Measurements from ENCODE around the gene PRDX1. TPM values are rescaled to one million over a fixed set of nuclear protein-coding genes. Genes with fewer than 3 reads are reported as not detected.

Gene PRDX1
- total and polyA plus RNA-seq, 2 of the 8 experiments (the other 6 are each of a cell fraction or from before 2014, with no cell fraction given): 1,165 to 1,418 TPM

DNA sequence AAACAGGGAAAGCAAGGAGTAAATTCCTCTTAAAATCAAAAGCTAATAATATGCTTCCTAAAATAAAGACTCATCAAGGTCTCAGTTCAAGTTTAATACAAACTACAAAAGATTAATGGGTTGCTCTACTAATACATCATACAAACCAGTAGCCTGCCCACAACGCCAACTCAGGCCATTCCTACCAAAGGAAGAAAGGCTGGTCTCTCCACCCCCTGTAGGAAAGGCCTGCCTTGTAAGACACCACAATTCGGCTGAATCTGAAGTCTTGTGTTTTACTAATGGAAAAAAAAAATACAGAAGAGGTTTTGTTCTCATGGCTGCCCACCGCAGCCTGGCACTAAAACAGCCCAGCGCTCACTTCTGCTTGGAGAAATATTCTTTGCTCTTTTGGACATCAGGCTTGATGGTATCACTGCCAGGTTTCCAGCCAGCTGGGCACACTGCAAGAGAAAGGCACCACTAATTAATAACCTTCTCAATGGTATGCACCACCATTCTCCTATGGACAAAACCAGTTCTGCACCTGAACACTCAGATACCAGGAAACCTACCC lies 10.6 kb downstream of the PRDX1 start:
- POLR2A ChIA-PET (ENCODE audit: partially characterized antibody): interaction anchor here (0.6 to 16.2 kb wide), 13 partner anchors 10 to 320 kb away, joined by 3 to 429 read pairs (median 4); partner anchors contain the start of genes AKR1A1, CCDC163, MMACHC and MUTYH
- H3K9ac ChIP-seq (replicated peaks in 1 of 4; ENCODE audit: extremely low read depth in 1 of 4, low read depth in 3 of 4, low read length in 3 of 4): no peak overlapping the region
- CTCF ChIA-PET (ENCODE audit: partially characterized antibody): interaction anchor here (0.6 to 8.4 kb wide), 15 partner anchors 8 to 596 kb away, joined by 3 to 133 read pairs (median 7); no protein-coding TSS in a partner anchor
- FAIRE-seq (no peak), DNase-seq (ENCODE audit: low read depth in 1 of 2, low spot score in 2 of 2) (no peak)
- H3K4me3 ChIP-seq (ENCODE audit: extremely low read depth in 1 of 4, insufficient read depth in 2 of 4, low read depth in 3 of 4, low read length in 4 of 4): no peak overlapping the region
- no peaks in the 10 kb centered on the region for H3K9me3 ChIP-seq (ENCODE audit: insufficient read depth in 2 of 2, low read depth in 1 of 2, low read length in 1 of 2)
- H3K4me2 ChIP-seq (ENCODE audit: insufficient read depth in 1 of 2, low read depth in 2 of 2, low read length in 2 of 2): no peak overlapping the region
- no peak overlapping the region for H3K23ac ChIP-seq (ENCODE audit: insufficient read length)
- no peak overlapping the region for H2BK15ac ChIP-seq (ENCODE audit: low read length)
- H3K27ac ChIP-seq (ENCODE audit: low read depth, low read length): no peak overlapping the region
- no peak overlapping the region for H3K14ac ChIP-seq (ENCODE audit: insufficient read length)
- H3K36me3 ChIP-seq (ENCODE audit: control insufficient read depth in 2 of 4, insufficient read depth in 4 of 4, low read length in 3 of 4): peaks cover 36 to 72% (median 63%) of the 10 kb centered on the region in 4 experiments
- no peaks in the 10 kb centered on the region for H3K4me1 ChIP-seq (replicated peaks in 1 of 4; ENCODE audit: control insufficient read depth in 3 of 4, insufficient read depth in 4 of 4, low read length in 3 of 4)
- H3K4ac ChIP-seq (replicated peaks; ENCODE audit: insufficient read length, low read depth, low read length): no peak overlapping the region
- peaks cover 16 to 21% of the 10 kb centered on the region in 2 experiments for H4K20me1 ChIP-seq (replicated peaks in 1 of 2; ENCODE audit: control insufficient read depth in 1 of 2, insufficient read depth in 2 of 2, low read length in 2 of 2)
- peaks cover 0 to 6% of the 10 kb centered on the region in 2 experiments; a peak in 2 of 4 replicates for H3K79me2 ChIP-seq (ENCODE audit: control insufficient read depth in 1 of 2, insufficient read depth in 2 of 2, low read length in 2 of 2)
- no peak overlapping the region for H4K8ac ChIP-seq (ENCODE audit: extremely low read depth, insufficient read depth, low read length)
- no peak overlapping the region for H2AFZ ChIP-seq (ENCODE audit: low read length)
- H2BK12ac ChIP-seq (ENCODE audit: low read depth, low read length): no peak overlapping the region
- no peak overlapping the region for H2AK5ac ChIP-seq (ENCODE audit: low read depth, low read length)
- no peak overlapping the region for H3K18ac ChIP-seq (ENCODE audit: extremely low read depth, low read length)
- WGBS, 2 experiments (ENCODE audit: extremely low coverage in 1 of 2, insufficient coverage in 1 of 2, insufficient read length in 1 of 2, insufficient replicate concordance in 2 of 2, low coverage in 1 of 2, low lambda C conversion rate in 2 of 2, missing lambda C conversion rate in 1 of 2): 93% methylated on average over 4 of the region's 4 CpGs; no CpG with 5 or more reads in 1 of the 2 experiments
- H2BK20ac ChIP-seq (ENCODE audit: low read length): no peak overlapping the region
- no peaks in the 10 kb centered on the region; the same call in 1 of the 2 replicates for H3K23me2 ChIP-seq (ENCODE audit: low read depth, low read length)
- TF ChIP-seq CTBP2 (IDR thresholded peaks at IDR 0.05; ENCODE audit: borderline replicate concordance, insufficient read depth, insufficient read length, low read length) (no peak), POLR2A (IDR thresholded peaks at IDR 0.05; ENCODE audit: control extremely low read depth in 1 of 2, low read depth in 2 of 2, low read length in 2 of 2) (0 out of 3 replicates have a peak, but pooled peaks of 1 of the 2 experiments have one; percentile 26)
- no peaks in the 10 kb centered on the region for H3K79me1 ChIP-seq (ENCODE audit: low read depth, low read length)
- H4K5ac ChIP-seq (ENCODE audit: insufficient read length, low read depth, low read length): no peak overlapping the region
- no peak overlapping the region for H3K56ac ChIP-seq (replicated peaks; ENCODE audit: insufficient read length, low read depth, low read length)
- no peak overlapping the region for H2BK5ac ChIP-seq (ENCODE audit: low read depth, low read length)
- no peak overlapping the region for H4K91ac ChIP-seq (replicated peaks; ENCODE audit: insufficient read length, low read length)
- H3K27me3 ChIP-seq (replicated peaks in 1 of 4; ENCODE audit: control insufficient read depth in 3 of 4, extremely low read depth in 1 of 4, insufficient read depth in 3 of 4, low read length in 3 of 4): no peaks in the 10 kb centered on the region
- H2BK120ac ChIP-seq (replicated peaks; ENCODE audit: low read depth, low read length): no peak overlapping the region

Data from H1 (cell line).